ENCODE data around the gene ST8SIA5. TPM values are rescaled to one million over a fixed set of nuclear protein-coding genes. Genes with fewer than 3 reads are reported as not detected.

Gene ST8SIA5
- total and polyA plus RNA-seq, 2 experiments from 2014 or later = 3.3 to 4.8 TPM

DNA sequence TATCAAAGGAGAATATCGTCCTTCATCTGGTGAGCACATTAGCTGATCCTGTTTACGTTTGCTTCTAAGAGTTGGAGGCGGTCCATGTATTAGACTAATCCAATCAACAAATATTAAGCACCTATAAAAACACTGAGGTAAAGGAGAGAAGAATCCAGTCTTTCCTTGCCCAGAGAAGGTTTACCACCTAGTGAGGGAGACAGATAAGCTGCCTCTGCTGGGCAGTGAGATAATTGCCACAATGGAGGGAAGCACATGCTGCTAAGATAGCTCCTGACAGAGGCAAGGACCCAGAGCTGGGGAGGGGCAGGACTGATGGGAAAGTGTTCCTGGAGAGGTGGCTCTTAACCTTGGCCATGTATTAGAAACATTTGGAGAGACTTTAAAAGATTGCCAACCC lies 36.7 kb upstream of the ST8SIA5 start:
- Histone ChIP-seq H4K20me1 (replicated peaks; ENCODE audit: insufficient read depth) (no peaks in the 10 kb centered on the region), H3K27ac (ENCODE audit: low read depth) (no peak overlapping the region), H3K4me2 (no peak overlapping the region), H2AFZ (no peak overlapping the region), H3K36me3 (ENCODE audit: insufficient read depth) (peaks cover 4% of the 10 kb centered on the region; the same call in 1 of the 2 replicates), H3K4me3 (no peak overlapping the region), H3K27me3 (ENCODE audit: insufficient read depth) (no peaks in the 10 kb centered on the region), H3F3A (replicated peaks; ENCODE audit: low read depth) (no peaks in the 10 kb centered on the region), H3K4me1 (ENCODE audit: insufficient read depth) (0 out of 2 replicates have a peak, but pooled peaks cover 4% of the 10 kb centered on the region), H3K9me2 (ENCODE audit: insufficient read depth) (no peaks in the 10 kb centered on the region), H3K79me2 (replicated peaks; ENCODE audit: insufficient read depth) (no peaks in the 10 kb centered on the region)
- Mint-ChIP-seq H3K36me3 (ENCODE audit: low read depth) (peaks cover 16% of the 10 kb centered on the region), H3K27ac (no peak overlapping the region), H3K9me3 (peaks cover 16% of the 10 kb centered on the region; the same call in 2 of the 3 replicates), H3K4me1 (peaks cover 14% of the 10 kb centered on the region), H3K27me3 (ENCODE audit: insufficient read depth, low read depth, poor library complexity) (peaks cover 3% of the 10 kb centered on the region), H3K4me3 (no peak overlapping the region)
- TF ChIP-seq, protein P1, sequence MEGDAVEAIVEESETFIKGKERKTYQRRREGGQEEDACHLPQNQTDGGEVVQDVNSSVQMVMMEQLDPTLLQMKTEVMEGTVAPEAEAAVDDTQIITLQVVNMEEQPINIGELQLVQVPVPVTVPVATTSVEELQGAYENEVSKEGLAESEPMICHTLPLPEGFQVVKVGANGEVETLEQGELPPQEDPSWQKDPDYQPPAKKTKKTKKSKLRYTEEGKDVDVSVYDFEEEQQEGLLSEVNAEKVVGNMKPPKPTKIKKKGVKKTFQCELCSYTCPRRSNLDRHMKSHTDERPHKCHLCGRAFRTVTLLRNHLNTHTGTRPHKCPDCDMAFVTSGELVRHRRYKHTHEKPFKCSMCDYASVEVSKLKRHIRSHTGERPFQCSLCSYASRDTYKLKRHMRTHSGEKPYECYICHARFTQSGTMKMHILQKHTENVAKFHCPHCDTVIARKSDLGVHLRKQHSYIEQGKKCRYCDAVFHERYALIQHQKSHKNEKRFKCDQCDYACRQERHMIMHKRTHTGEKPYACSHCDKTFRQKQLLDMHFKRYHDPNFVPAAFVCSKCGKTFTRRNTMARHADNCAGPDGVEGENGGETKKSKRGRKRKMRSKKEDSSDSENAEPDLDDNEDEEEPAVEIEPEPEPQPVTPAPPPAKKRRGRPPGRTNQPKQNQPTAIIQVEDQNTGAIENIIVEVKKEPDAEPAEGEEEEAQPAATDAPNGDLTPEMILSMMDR (conservative IDR thresholded peaks at IDR 0.05; ENCODE audit: low read depth in 2 of 2) = peak; percentile 49 to 51
- TF ChIP-seq POLR2AphosphoS5 (IDR thresholded peaks at IDR 0.05; ENCODE audit: low read depth) = no peak
- ATAC-seq (peak; percentile 93), DNase-seq (ENCODE audit: low spot score) (peak; percentile 67)

DNA sequence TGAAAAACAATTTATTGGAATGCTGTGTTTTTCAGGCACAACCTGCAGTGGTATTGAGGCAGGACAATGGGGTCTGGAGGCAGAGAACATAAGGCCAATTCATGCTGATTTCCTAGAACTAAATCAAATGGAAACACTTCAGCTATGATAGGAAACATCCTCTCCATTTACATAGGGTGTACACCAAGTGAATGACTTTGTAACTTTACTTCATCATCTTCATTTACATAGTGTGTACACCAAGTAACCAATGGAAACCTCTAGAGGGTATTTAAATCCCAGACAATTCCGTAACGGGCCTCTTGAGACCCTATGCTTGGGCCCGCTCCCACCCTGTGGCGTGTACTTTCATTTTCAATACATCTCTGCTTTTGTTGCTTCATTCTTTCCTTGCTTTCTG lies 32.2 kb upstream of the ST8SIA5 start:
- H3K79me2 ChIP-seq (replicated peaks; ENCODE audit: insufficient read depth) = no peaks in the 10 kb centered on the region
- peaks cover 4% of the 10 kb centered on the region; the same call in 1 of the 2 replicates for H3K36me3 ChIP-seq (ENCODE audit: insufficient read depth)
- Mint-ChIP-seq H3K27ac (no peak overlapping the region), H3K27me3 (ENCODE audit: insufficient read depth, low read depth, poor library complexity) (no peaks in the 10 kb centered on the region), H3K4me3 (no peak overlapping the region), H3K4me1 (peaks cover 8% of the 10 kb centered on the region), H3K9me3 (peaks cover 25% of the 10 kb centered on the region), H3K36me3 (ENCODE audit: low read depth) (peaks cover 19% of the 10 kb centered on the region)
- H3K4me3 ChIP-seq = no peak overlapping the region
- H3K4me2 ChIP-seq = no peak overlapping the region
- H4K20me1 ChIP-seq (replicated peaks; ENCODE audit: insufficient read depth) = no peaks in the 10 kb centered on the region
- DNase-seq (ENCODE audit: low spot score) (no peak), ATAC-seq (no peak)
- H2AFZ ChIP-seq = no peak overlapping the region
- no peaks in the 10 kb centered on the region for H3K9me2 ChIP-seq (ENCODE audit: insufficient read depth)
- H3K27ac ChIP-seq (ENCODE audit: low read depth) = no peak overlapping the region
- H3F3A ChIP-seq (replicated peaks; ENCODE audit: low read depth) = no peaks in the 10 kb centered on the region
- H3K4me1 ChIP-seq (ENCODE audit: insufficient read depth) = peaks cover 7% of the 10 kb centered on the region; the same call in 1 of the 2 replicates
- no peaks in the 10 kb centered on the region for H3K27me3 ChIP-seq (ENCODE audit: insufficient read depth)
- no peak for TF ChIP-seq POLR2AphosphoS5 (IDR thresholded peaks at IDR 0.05; ENCODE audit: low read depth)
- TF ChIP-seq REST (IDR thresholded peaks at IDR 0.05; ENCODE audit: unreplicated experiment) = no peak
- no peak for TF ChIP-seq ZNF331 (CRISPR knock-in tag; IDR thresholded peaks at IDR 0.05; ENCODE audit: low read depth)
- TF ChIP-seq EZH2 (IDR thresholded peaks at IDR 0.05; ENCODE audit: low read depth, unreplicated experiment) = no peak
- no peak for TF ChIP-seq STAT1 (IDR thresholded peaks at IDR 0.05; ENCODE audit: unreplicated experiment)
- TF ChIP-seq, protein P1 (conservative IDR thresholded peaks at IDR 0.05; ENCODE audit: low read depth in 2 of 2) = no peak
- no peak for TF ChIP-seq CREB1 (CRISPR knock-in tag; IDR thresholded peaks at IDR 0.05; ENCODE audit: low read depth)
- no peak for TF ChIP-seq EZH2phosphoT487 (IDR thresholded peaks at IDR 0.05; ENCODE audit: unreplicated experiment)
